ENCODE data around the gene SCYL1. TPM values are rescaled to one million over a fixed set of nuclear protein-coding genes. Genes with fewer than 3 reads are reported as not detected.

Gene SCYL1
- total and polyA plus RNA-seq, 2 of the 4 experiments (the other 2 are of a cell fraction): 96.4 to 150 TPM

DNA sequence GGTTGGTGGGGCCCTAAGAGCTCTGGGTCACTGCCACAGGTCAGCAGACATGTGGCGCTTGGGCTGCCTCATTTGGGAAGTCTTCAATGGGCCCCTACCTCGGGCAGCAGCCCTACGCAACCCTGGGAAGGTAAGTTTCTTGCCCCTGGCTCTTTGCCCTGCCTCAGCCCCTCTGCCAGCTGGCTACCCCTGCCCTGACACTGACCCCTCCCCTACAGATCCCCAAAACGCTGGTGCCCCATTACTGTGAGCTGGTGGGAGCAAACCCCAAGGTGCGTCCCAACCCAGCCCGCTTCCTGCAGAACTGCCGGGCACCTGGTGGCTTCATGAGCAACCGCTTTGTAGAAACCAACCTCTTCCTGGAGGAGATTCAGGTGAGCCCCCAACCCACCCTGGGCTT lies 1.9 kb downstream of the SCYL1 start:
- in situ Hi-C loops (cut with MboI; ENCODE audit: low sequenced_read_pairs) (no loop called here), dilution Hi-C loops (cut with HindIII; ENCODE audit: low sequenced_read_pairs, unreplicated experiment) (no loop called here), intact Hi-C loops (cut with micrococcal nuclease) (no loop called here)
- no peak overlapping the region for H3K4me2 ChIP-seq (ENCODE audit: low read depth, low read length)
- no peak overlapping the region for H2AFZ ChIP-seq (replicated peaks; ENCODE audit: low read length, poor library complexity)
- H3K23ac ChIP-seq (ENCODE audit: low read depth, low read length): no peak overlapping the region
- H3K9me3 ChIP-seq (ENCODE audit: control insufficient read depth, insufficient read depth, low read length): no peaks in the 10 kb centered on the region
- ChIA-PET CTCF (no interaction called here), POLR2A (ENCODE audit: unreplicated experiment) (no interaction called here)
- peaks cover 6% of the 10 kb centered on the region; the same call in 1 of the 2 replicates for H3K9me1 ChIP-seq (ENCODE audit: insufficient read depth, low read length)
- no CpG with 5 or more reads among the region's 8 CpGs for WGBS, 2 experiments (ENCODE audit: extremely low coverage in 2 of 2, insufficient read length in 1 of 2)
- peak overlapping the region; percentile 29 for H2AK9ac ChIP-seq (replicated peaks; ENCODE audit: low read depth, low read length, poor library complexity)
- H3K4me1 ChIP-seq (ENCODE audit: control insufficient read depth, insufficient read depth, low read length): peaks cover 12% of the 10 kb centered on the region
- H3K14ac ChIP-seq (replicated peaks; ENCODE audit: low read depth, low read length): no peak overlapping the region
- H2AK5ac ChIP-seq (ENCODE audit: low read depth, low read length): no peak overlapping the region
- H3K4ac ChIP-seq (ENCODE audit: low read depth, low read length): no peak overlapping the region
- H3K18ac ChIP-seq (ENCODE audit: low read depth, low read length): no peak overlapping the region
- DNase-seq (no peak), ATAC-seq (ENCODE audit: low read depth) (no peak)
- H3K79me1 ChIP-seq (ENCODE audit: low read depth in 1 of 2, low read length in 2 of 2): peaks cover 31 to 67% of the 10 kb centered on the region in 2 experiments
- TF ChIP-seq, protein P1, sequence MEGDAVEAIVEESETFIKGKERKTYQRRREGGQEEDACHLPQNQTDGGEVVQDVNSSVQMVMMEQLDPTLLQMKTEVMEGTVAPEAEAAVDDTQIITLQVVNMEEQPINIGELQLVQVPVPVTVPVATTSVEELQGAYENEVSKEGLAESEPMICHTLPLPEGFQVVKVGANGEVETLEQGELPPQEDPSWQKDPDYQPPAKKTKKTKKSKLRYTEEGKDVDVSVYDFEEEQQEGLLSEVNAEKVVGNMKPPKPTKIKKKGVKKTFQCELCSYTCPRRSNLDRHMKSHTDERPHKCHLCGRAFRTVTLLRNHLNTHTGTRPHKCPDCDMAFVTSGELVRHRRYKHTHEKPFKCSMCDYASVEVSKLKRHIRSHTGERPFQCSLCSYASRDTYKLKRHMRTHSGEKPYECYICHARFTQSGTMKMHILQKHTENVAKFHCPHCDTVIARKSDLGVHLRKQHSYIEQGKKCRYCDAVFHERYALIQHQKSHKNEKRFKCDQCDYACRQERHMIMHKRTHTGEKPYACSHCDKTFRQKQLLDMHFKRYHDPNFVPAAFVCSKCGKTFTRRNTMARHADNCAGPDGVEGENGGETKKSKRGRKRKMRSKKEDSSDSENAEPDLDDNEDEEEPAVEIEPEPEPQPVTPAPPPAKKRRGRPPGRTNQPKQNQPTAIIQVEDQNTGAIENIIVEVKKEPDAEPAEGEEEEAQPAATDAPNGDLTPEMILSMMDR (conservative IDR thresholded peaks at IDR 0.05; ENCODE audit: low read depth, low read length): no peak
- TF ChIP-seq CHD1 (IDR thresholded peaks at IDR 0.05; ENCODE audit: low read depth, low read length) (no peak), BHLHE40 (IDR thresholded peaks at IDR 0.05; ENCODE audit: low read depth, low read length) (no peak), NFE2L2 (IDR thresholded peaks at IDR 0.05; ENCODE audit: low read depth, low read length) (no peak), MAZ (IDR thresholded peaks at IDR 0.05; ENCODE audit: borderline replicate concordance, low read depth, low read length) (no peak), SMC3 (IDR thresholded peaks at IDR 0.05; ENCODE audit: low read depth, low read length) (no peak), MXI1 (IDR thresholded peaks at IDR 0.05; ENCODE audit: borderline replicate concordance, low read depth, low read length) (no peak), RFX5 (IDR thresholded peaks at IDR 0.05; ENCODE audit: low read depth, low read length) (no peak), RCOR1 (IDR thresholded peaks at IDR 0.05; ENCODE audit: insufficient replicate concordance, low read length) (no peak), FOS (IDR thresholded peaks at IDR 0.05; ENCODE audit: low read depth, low read length) (no peak)
- TF ChIP-seq, protein P2, sequence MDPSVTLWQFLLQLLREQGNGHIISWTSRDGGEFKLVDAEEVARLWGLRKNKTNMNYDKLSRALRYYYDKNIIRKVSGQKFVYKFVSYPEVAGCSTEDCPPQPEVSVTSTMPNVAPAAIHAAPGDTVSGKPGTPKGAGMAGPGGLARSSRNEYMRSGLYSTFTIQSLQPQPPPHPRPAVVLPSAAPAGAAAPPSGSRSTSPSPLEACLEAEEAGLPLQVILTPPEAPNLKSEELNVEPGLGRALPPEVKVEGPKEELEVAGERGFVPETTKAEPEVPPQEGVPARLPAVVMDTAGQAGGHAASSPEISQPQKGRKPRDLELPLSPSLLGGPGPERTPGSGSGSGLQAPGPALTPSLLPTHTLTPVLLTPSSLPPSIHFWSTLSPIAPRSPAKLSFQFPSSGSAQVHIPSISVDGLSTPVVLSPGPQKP (IDR thresholded peaks at IDR 0.05; ENCODE audit: borderline replicate concordance, low read depth, low read length): no peak
- TF ChIP-seq, protein P3, sequence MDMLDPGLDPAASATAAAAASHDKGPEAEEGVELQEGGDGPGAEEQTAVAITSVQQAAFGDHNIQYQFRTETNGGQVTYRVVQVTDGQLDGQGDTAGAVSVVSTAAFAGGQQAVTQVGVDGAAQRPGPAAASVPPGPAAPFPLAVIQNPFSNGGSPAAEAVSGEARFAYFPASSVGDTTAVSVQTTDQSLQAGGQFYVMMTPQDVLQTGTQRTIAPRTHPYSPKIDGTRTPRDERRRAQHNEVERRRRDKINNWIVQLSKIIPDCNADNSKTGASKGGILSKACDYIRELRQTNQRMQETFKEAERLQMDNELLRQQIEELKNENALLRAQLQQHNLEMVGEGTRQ (IDR thresholded peaks at IDR 0.05; ENCODE audit: low read depth, low read length): no peak
- H2BK20ac ChIP-seq (ENCODE audit: low read depth, low read length): no peak overlapping the region
- no peaks in the 10 kb centered on the region for H3K27me3 ChIP-seq (ENCODE audit: control insufficient read depth, insufficient read depth, low read length)
- H3K36me3 ChIP-seq (ENCODE audit: control insufficient read depth, insufficient read depth, low read length): peaks cover 46% of the 10 kb centered on the region
- no peak overlapping the region for H4K5ac ChIP-seq (ENCODE audit: low read depth, low read length)
- H2BK120ac ChIP-seq (ENCODE audit: low read depth, low read length): no peak overlapping the region
- no peak overlapping the region for H3K9ac ChIP-seq (ENCODE audit: low read depth, low read length)
- H2BK5ac ChIP-seq (ENCODE audit: low read depth, low read length, poor library complexity, severe bottlenecking): no peak overlapping the region
- no peak overlapping the region for H3K27ac ChIP-seq (ENCODE audit: insufficient read depth, low read length)
- H2BK15ac ChIP-seq (ENCODE audit: low read depth, low read length): no peak overlapping the region
- H3K4me3 ChIP-seq (ENCODE audit: insufficient read depth, low read depth, low read length): no peak overlapping the region
- no peak overlapping the region for H4K8ac ChIP-seq (ENCODE audit: low read depth in 2 of 2, low read length in 2 of 2)
- no TSS peak for BruUV-seq (replicated peaks)
- no peak overlapping the region for H4K91ac ChIP-seq (ENCODE audit: insufficient read depth, low read depth, low read length)
- H3K56ac ChIP-seq (ENCODE audit: extremely low read depth, insufficient read depth, low read length): no peak overlapping the region
- peaks cover 48% of the 10 kb centered on the region for H4K20me1 ChIP-seq (ENCODE audit: insufficient read depth, low read length)

All from IMR-90 (cell line).